Right lung (tissue), 5 donors: ENCODE results near the gene CCDC90B. TPM values are rescaled to one million over a fixed set of nuclear protein-coding genes. Genes with fewer than 3 reads are reported as not detected.
A peak's percentile ranks its signal among the peaks of the same experiment; 100 is the strongest.
"Not testable (repeated sequence)": the region's sequence is repeated elsewhere in the genome, so short reads cannot be mapped to it uniquely, and the experiment has no call there.

ENCODE experiments used
- DNase-seq, 2 donors: peaks; one replicate each; pipeline ENCODE4 v3.0.0-alpha.2; 2013
- polyA plus RNA-seq, 5 donors: library from polyadenylated mRNA; unstranded; fragments of 120-200 nt; gene quantifications; one replicate each; pipeline versions ENCODE4 v1.2.1 to v1.2.3, GENCODE V29; 2013; ENCODE audit warnings: inconsistent platforms in 1 of 5, low replicate concordance in 1 of 5; ENCODE audit not compliant: insufficient read length in 5 of 5, insufficient read depth in 1 of 5

Gene CCDC90B
- polyA plus RNA-seq, 5 donors: 69.6 to 106 (median 83.9) TPM

DNA sequence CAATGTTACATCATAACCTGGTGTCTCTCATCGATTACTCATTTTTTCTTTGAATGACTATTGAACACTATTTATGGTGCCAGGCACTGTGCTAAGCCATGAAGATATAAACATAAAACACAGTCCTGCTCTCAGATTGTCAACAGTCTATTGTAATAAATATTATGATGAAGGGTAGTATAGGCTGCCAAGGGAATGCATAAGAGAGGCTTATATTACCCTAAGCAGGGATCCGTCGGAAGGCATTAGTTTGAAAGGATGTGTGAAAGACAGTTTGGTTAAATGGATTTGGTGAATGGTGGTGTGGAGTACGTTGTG is 7.2 kb upstream of the CCDC90B start:
- DNase-seq: no peak

DNA sequence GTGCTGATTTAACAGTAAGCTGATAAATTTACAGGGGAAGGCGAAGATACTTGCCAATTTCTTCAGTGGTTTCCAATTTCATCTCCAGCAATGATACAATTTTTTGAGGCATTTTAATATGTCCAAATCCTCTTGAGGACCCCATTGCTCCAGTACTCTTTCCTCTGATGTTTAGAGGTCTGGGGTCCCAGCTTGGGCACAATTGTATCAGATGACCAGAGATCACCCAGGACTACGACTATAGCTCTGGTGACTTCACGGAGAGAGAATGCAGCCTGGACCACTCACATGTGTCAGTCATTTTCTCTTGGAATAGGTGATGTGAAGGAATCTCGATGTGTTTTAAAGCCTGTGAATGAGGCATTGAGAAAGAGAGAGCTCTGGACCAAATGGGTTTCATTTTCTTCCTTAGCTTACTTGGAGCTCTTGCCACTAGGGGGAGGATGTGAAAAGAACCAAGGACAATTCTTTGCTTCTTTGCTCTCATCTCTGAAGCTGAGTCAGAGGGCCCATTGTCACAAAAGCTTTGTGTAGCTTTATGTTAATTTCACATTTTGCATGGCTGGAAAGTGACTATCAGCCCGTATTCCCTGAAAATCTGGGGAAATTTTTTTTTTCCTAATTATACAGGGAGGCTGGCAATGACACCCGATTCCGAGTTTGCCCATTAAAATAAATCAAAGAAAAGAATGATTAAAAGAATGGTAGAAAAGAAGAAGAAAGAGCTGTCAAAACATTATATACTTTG is 6.7 kb upstream of the CCDC90B start:
- DNase-seq: peak; percentile 51 to 55

DNA sequence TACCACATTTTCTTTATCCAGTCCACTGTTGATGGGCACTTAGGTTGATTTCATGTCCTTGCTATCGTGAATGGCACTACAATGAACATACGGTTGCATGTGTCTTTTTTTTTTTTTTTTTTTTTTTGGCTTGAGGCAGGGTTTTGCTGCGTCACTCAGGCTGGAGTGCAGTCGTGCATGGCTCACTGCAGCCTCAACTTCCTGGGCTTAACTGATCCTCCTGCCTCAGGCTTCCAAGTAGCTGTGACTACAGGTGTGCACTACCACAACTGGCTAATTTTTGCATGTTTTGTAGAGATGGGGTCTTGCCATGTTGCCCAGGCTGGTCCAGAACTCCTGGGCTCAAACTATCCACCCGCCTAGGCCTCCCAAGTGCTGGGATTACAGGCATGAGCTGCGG is 1.5 kb upstream of the CCDC90B start:
- DNase-seq: no peak

DNA sequence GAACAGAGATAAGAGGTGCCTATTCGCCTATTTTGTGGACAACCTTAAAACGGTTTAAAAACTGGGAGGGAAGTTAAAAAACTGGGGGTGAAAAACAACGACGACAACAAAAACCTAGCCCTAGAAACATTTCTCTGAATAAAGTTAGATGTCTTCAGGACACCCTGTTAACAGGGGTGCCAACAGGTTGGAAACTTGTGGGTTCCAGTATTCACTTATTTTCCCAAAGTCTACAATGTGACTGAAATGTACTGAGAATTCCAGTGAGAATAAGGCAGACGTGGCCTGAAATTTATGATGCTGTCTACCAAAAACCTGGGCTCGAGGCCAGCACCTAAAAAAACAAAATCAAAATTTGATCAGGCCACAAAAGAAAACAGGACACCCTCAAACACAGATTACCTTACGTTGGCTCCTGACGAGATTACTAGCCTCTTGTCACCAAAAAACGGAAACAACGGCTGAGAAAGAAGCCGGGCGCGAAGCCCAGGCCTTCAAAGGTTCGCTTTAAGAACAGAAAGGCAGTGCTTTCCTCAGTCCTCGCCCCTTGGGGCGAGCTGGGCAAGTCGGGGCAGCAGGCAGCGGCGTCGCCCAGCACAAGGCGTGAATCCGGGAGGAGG is 906 bp downstream of the CCDC90B start:
- DNase-seq: no peak

DNA sequence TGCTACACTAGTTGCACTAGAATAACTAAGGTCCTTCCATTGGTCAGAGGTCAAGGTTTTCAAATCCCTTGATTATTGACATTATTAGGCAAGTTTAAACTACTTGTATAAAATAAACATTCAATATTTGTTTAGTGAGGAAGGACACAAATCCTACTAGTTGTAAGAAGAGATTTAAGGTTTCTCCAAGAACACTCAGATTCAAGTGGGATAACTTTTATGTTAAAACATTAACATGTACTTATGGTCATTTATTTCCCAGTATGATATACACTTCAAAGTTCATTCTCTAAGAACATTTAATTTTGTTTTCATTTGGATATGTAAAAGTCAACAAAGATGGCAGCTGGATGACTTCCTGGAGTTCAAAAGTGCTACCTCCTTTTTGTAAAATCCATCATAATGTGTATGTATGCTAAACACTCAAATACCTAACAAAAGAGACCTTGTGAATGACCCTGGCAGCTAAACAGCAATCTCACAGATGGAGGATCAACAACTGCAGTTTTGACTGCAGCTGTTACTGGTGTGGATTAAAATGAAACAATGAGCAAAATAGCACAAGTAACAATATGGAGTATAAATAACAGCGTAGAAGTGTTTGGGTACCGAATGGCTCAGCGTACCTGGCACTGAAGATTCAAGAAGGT is 1.5 kb downstream of the CCDC90B start:
- peak in 1 of 2 donors; percentile 14 for DNase-seq

DNA sequence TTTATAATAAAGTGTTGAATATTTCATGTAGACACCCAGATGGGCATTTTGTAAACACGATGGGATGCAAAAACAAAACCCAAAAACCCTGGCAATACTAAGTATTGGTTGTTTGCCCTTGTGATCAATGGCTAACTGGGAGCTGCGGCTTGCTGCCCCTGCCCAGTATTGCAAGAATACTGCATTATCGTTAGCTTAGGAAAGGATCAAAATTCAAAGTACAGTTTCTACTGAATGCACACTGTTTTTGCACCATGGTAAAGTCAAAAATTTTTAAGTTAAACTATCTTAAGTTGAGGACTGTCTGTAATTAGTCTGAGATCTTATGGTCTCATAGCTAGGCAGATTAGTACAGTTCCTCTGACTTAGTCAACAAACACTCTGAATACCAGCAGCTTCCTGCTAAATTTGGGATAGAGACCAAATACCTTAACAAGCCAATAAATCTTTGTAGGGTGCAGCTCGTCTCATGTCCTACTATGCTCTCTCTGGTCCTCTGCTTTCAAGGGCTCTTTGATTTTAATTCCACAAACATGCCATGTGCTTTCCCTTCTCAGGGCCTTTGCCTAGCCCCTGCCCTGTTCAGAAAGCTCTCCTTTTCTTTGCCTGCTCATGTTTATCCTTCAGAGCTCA is 4.0 kb downstream of the CCDC90B start:
- DNase-seq: no peak

DNA sequence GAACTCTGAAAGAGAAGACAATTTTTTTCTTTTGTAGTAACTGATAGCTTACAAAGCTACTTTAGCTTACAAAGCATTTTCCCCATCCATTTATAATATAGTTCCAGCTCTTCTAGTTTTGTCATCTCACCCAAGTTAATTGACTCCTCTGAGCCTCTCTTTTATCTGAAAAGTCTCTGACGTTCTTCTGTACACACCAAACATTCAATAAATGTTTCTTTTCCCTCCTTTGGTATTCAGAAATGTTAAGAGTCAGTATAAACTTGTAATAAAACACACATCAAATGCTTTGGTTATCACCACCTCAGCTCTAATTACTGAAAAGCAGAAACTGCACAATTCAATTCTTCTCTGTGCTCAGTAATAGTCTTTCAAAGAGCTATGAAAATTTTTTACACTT is 5.9 kb downstream of the CCDC90B start:
- no peak for DNase-seq

DNA sequence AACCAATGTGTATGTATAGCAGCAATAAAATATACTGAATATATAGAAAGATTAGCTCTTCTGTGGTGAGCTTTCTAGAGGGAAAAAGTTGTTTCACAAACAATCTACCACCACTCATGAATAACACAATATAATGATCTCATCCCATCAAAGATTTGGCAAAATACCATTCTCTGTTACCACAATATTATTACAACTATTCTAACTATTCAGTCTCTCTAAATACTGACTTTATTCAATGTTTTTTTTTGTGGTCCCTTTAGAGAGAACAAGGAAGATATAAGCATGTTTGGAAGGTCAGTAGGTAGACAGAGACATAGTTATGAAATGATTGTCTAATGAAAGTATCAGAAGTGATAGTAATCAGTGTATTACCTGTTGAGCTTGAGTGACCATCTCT is 7.8 kb downstream of the CCDC90B start:
- DNase-seq: no peak

DNA sequence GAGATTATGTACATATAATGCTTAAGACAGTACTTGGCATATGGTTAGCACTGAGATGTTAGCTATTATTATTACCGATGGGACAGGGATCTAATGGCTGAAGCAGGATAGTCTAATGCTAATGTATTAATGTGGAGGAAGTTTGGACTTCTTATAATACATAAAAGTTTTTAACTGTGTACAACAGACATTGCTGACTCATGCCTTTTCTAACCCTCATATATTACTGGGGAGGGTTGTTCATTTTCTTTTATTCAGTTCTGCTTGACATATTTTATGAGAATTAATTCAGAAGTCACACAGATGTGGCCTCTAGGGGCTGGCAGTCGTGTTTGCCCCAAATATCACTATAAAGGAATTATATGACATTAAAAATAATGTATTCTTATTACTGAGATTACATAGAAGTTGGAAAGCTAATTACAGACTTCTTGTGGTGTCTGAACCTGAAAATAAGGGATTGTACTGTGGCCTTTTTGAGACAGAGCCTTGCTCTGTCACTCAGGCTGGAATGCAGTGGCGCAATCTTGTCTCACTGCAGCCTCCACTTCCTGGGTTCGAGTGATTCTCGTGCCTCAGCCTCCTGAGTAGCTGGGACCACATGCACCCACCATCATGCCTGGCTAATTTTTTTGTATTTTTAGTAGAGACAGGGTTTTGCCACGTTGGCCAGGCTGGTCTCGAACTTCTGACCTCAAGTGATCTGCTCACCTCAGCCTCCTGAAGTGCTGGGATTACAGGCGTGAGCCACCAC is 10.1 kb downstream of the CCDC90B start:
- no peak for DNase-seq

DNA sequence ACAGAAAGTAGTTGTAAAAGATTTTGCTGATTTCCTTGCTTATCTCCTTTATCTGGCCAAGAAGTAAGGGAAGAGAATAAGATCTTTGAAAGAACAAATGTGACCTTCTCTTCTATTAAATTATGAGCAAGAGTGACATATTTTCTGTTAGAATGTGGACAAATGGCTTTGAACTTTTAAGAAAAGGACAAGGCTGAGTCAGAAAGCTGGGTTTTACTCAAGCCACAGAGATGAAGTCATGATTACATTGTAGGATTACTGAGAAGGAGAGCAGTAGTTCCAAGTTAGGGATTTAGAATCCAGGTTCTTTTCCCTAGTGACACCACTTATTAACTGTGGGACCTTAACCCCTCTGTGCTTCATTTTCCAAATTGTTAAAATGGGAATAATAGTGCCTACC is 13.5 kb downstream of the CCDC90B start:
- DNase-seq: no peak

DNA sequence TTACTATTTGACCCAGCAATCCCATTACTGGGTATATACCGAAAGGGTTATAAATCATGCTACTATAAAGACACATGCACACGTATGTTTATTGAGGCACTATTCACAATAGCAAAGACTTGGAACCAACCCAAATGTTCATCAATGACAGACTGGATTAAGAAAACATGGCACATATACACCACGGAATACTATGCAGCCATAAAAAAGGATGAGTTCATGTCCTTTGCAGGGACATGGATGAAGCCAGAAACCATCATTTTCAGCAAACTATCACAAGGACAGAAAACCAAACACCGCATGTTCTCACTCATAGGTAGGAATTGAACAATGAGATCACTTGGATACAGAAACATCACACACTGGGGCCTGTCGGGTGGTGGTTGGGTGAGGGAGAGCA is 14.4 kb downstream of the CCDC90B start:
- DNase-seq: not testable (repeated sequence)

DNA sequence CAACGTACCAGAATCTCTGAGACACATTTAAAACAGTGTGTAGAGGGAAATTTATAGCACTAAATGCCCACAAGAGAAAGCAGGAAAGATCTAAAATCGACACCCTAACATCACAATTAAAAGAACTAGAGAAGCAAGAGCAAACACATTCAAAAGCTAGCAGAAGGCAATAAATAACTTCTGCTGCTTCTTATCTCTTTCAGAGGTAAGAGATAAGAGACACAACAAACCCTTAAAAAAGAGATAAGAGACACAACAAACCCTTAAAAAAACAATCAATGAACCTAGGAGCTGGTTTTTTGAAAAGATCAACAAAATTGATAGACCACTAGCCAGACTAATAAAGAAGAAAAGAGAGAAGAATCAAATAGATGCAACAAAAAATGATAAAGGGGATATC is 17.1 kb downstream of the CCDC90B start:
- DNase-seq: not testable (repeated sequence)

DNA sequence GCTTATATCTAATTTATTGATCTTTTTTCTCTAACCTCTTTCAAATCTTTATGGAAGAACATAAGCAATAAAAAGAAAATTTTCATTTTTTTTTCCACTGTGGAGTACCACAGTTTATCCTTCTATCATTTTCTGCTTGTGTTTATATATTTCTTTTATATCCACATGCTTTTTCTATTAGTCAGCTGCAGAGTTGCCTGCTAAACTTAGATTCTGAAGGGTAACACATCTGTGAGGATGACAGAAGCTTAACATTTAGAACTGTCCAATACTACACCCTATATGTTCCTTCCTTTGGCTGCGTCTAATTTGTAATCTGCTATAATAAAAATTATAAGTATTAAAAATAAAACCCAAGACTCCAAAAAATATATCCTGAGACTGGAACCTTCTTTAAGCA is 20.8 kb downstream of the CCDC90B start:
- DNase-seq: no peak

DNA sequence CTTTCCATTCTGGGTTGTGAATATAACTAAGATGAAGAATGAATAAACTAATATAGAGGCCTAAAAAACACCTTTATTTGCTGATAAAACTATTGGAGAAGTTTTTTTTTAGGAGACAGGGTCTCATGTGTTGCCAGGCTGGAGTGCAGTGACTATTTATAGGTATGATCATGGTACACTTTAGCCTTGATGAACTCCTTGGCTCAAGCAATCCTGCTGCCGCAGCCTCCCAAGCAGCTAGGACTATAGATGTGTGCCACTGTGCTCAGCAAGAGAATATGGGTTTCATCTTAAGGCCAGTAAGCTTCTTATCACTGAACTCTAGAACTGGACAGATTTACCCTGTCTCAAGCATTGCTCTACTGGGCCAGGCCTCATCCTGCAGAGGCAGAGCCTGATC is 26.6 kb downstream of the CCDC90B start:
- no peak for DNase-seq

DNA sequence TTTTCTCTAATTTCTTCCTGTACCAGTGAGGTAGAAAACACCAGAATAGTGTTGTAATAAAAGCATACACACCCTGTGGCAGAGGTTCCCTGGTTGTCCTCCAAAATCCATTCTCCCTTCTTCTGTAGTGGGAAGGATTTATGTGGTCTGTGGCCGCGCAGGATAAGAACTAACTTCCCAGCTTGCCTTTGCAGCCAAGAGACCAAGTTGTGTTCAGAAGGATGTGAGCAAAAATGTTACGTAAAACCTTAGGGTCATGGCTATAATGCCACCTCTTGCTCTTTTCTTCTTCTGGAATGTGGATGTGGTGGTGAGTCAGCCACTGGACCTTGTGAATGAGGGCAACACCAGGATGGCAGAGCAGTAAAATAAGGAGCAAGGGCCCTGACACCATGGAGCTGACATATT is 28.4 kb downstream of the CCDC90B start:
- DNase-seq: no peak

DNA sequence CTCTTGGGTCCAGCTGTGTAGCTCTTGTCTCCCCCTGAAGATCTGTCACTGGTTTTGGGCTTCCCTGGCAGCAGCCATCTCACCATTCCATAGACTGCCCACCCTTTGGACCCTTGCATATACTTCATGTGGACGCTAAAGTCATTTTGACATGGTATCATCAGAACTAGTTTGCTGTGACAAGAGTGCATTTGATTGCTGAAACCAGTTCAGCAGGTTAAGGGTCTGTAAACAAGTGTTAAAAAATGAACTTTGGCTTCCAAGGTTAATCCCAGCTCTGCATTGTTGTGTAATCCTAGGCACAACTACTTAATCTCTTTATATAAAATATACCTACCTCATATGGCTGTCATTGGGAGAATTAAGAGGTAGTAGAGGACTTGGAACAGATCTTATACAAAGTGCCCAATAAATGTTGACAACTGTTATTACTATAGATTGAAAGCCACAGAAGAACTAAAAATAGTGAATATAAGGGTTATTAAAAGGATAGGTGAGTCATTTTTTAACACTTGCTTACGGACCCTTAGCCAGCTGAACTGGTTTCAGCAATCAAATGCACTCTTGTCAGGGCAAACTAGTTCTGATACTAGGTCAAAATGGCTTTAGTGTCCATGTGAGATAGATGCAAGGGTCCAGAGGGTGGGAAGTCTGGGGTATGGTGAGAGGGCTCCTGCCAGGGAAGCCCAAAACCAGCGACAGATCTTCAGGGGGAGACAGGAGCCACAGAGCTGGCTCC is 29.4 kb downstream of the CCDC90B start:
- DNase-seq: no peak

DNA sequence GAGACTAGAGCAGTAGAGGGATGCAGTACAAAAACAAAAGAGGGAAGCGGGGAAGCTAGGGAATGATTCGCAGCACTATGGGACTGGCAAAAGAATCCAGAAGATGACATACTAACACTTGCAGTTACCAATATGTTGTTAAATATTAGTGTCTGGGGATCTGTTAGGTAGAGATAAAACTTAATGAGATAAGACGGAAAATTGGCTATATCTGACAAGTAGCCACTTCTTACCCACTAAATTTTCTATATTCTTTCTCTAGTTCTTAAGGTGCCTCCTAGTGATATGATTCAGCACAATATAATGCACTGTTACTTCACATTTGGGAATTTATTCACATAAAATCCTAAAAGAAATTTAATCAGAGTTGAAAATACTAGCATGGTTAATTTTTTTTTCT is 30.8 kb downstream of the CCDC90B start:
- DNase-seq: no peak

DNA sequence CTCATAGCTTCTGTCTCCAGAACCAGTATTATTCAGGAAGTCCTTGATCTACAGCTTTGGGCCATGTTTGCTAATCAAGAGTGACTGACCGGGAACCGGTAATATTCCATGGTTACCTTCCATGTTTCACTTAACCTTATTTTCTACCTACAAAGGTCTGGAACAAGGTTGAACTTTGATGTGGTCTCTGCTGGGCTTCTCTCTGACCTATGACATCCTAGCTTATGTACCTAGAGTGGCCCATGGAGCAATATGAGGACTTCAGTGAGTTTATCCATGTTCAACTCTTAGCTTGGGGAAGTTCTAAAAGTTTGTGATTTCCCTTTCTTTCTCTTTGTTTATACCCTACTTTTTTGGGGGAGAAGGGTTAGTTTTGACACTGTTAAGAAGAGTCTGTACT is 33.2 kb downstream of the CCDC90B start:
- no peak for DNase-seq

DNA sequence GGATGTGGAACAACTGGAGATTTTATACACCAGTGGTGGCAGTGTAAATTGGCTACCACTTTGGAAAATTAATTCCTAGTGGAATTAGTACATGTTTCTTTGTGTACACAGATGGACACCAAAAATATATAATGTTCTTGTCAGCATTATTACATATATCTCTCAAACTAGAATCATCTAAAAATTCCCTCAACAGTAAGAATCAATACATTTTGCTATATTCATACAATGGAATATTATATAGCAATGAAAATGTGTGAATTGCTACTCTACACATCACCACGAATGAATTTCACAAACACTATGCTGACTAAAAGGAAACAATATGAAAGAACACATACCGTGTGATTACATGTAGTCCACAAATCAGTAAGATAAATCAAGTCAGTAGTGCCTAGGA is 33.9 kb downstream of the CCDC90B start:
- DNase-seq: no peak

DNA sequence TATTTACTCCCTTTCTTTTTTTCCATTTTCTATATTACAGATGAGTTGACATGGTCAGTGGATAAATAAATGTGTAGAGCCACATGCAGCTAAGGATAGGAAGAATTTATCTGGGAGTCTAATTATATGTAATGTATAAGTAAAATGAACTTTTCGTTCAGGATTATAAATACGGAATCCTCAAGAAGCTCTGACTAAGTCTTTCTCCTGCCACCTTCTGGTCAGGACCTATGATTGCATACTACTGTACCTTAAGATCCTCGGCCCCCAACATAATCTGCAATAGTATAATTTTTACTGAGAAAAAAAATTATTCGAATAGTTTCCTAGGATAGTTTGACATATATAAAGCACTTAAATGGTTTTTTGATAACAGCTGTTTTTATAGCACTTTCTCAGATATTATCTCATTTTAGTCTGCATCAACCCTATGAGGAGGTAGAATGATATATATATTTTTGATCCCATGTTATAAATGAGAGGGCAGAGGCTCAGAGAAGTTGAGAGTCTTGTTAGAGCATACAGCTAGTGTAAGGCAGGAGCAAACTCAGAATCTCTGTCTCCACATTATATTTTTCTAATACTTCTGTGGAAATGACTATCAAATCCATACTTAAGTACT is 36.1 kb downstream of the CCDC90B start:
- DNase-seq: peak; percentile 10 to 11

DNA sequence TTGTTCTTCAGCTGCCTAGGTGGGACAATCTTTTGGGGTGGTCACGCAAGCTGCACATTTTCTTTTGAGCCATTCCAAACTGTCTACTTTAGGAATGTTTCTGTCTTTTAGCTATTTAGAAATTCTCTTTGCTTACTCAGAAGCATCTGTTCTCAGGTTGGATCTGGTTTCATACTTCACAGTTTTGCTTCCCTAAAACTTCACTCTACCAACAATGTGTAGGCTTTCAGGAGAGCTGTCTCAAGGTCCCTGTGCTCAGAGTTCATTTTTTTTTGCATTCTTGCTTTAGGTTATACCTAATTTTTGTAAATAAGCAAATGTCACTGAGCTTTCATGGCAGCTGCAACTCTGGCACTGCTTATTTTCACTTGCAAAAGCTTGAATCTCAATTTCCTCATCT is 36.7 kb downstream of the CCDC90B start:
- no peak for DNase-seq
